Measurements from ENCODE around the gene CHMP2B.

DNA sequence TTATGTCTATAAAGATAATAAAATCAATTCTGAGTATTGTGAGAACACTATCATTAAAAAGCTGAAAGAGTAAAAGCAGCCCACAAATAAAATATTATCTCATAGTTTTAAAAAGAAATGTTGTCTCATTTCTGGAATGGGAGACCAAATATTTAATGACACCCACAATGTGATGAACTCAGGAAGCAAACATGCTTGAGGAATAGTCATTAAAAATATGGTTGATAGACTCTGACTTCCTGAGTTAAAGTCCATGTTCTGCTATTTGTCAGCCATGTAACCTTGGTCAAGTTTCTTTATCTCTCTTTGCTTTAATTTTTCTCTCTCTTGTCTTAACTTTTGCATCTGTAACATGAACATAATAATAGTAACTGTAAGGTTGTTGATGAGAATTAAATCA lies 35.5 kb upstream of the CHMP2B start:
- TF ChIP-seq, protein P1, sequence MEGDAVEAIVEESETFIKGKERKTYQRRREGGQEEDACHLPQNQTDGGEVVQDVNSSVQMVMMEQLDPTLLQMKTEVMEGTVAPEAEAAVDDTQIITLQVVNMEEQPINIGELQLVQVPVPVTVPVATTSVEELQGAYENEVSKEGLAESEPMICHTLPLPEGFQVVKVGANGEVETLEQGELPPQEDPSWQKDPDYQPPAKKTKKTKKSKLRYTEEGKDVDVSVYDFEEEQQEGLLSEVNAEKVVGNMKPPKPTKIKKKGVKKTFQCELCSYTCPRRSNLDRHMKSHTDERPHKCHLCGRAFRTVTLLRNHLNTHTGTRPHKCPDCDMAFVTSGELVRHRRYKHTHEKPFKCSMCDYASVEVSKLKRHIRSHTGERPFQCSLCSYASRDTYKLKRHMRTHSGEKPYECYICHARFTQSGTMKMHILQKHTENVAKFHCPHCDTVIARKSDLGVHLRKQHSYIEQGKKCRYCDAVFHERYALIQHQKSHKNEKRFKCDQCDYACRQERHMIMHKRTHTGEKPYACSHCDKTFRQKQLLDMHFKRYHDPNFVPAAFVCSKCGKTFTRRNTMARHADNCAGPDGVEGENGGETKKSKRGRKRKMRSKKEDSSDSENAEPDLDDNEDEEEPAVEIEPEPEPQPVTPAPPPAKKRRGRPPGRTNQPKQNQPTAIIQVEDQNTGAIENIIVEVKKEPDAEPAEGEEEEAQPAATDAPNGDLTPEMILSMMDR (IDR thresholded peaks at IDR 0.05 in 4 of 5, conservative IDR thresholded peaks at IDR 0.05 in 1 of 5): no peak
- TF ChIP-seq POLR2A (IDR thresholded peaks at IDR 0.05): no peak
